Hepatocyte (in vitro differentiated cells): ENCODE measurements around the gene ETV7.

ENCODE experiments used
- EZH2phosphoT487 ChIP-seq: fragments of 200-600 bp; sonication (generic); IDR thresholded peaks from one replicate; pipeline ENCODE4 v1.6.1; 2018; ENCODE audit warnings: antibody characterized with exemption, mild to moderate bottlenecking, low read depth, moderate library complexity; ENCODE audit not compliant: unreplicated experiment, severe bottlenecking
- TF ChIP-seq, protein P1 (sequence below): fragments of 200-600 bp; sonication (generic); IDR thresholded peaks from 2 replicates; pipeline ENCODE4 v1.5.1; 2016; ENCODE audit warnings: antibody characterized with exemption, mild to moderate bottlenecking; ENCODE audit not compliant: poor library complexity

GRCh38 chr6:36350681-36351571 lies 36.5 kb downstream of the ETV7 start:
- TF ChIP-seq, protein P1, sequence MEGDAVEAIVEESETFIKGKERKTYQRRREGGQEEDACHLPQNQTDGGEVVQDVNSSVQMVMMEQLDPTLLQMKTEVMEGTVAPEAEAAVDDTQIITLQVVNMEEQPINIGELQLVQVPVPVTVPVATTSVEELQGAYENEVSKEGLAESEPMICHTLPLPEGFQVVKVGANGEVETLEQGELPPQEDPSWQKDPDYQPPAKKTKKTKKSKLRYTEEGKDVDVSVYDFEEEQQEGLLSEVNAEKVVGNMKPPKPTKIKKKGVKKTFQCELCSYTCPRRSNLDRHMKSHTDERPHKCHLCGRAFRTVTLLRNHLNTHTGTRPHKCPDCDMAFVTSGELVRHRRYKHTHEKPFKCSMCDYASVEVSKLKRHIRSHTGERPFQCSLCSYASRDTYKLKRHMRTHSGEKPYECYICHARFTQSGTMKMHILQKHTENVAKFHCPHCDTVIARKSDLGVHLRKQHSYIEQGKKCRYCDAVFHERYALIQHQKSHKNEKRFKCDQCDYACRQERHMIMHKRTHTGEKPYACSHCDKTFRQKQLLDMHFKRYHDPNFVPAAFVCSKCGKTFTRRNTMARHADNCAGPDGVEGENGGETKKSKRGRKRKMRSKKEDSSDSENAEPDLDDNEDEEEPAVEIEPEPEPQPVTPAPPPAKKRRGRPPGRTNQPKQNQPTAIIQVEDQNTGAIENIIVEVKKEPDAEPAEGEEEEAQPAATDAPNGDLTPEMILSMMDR, result no peak
- TF ChIP-seq EZH2phosphoT487, result no peak
